Lung (tissue), 12 donors: Measurements from ENCODE around the gene ANP32B. TPM values are rescaled to one million over a fixed set of nuclear protein-coding genes. Genes with fewer than 3 reads are reported as not detected.

ENCODE experiments used
- ATAC-seq: fragments of 200-7000 bp; cut with Tn5 transposase; one replicate; pipeline ENCODE4 v1.9.1; 2020; ENCODE audit warnings: moderate number of reproducible peaks; ENCODE audit not compliant: insufficient read depth, low FRiP score
- DNase-seq, 3 donors: peaks; one replicate each; pipeline ENCODE4 v3.0.0-alpha.2; 2013 to 2017
- H3K27ac ChIP-seq, 2 donors: one replicate each; pipeline ENCODE4 v1.5.1; 2013; ENCODE audit warnings: mild to moderate bottlenecking in 2 of 2, moderate library complexity in 2 of 2, control low read depth in 1 of 2, inconsistent platforms in 1 of 2, low read depth in 1 of 2, low read length in 1 of 2
- H3K27me3 ChIP-seq, 3 donors: one replicate each; pipeline ENCODE4 v1.5.1; 2013; ENCODE audit warnings: low read length in 2 of 3; ENCODE audit not compliant: control insufficient read depth in 3 of 3, insufficient read depth in 3 of 3
- H3K36me3 ChIP-seq, 4 donors: one replicate each; pipeline ENCODE4 v1.5.1; 2013; ENCODE audit warnings: low read length in 4 of 4, mild to moderate bottlenecking in 1 of 4, moderate library complexity in 1 of 4; ENCODE audit not compliant: control insufficient read depth in 4 of 4, insufficient read depth in 4 of 4
- H3K4me1 ChIP-seq, 5 donors: one replicate each; pipeline ENCODE4 v1.5.1; 2013; ENCODE audit warnings: low read length in 5 of 5, mild to moderate bottlenecking in 2 of 5, moderate library complexity in 1 of 5; ENCODE audit not compliant: control insufficient read depth in 5 of 5, insufficient read depth in 5 of 5
- H3K4me3 ChIP-seq: one replicate; pipeline ENCODE4 v1.5.1; 2013; ENCODE audit warnings: mild to moderate bottlenecking, control low read depth, moderate library complexity
- H3K9ac ChIP-seq, 2 donors: one replicate each; pipeline ENCODE4 v1.5.1; 2013; ENCODE audit warnings: low read length in 2 of 2, control low read depth in 1 of 2; ENCODE audit not compliant: insufficient read depth in 1 of 2
- H3K9me3 ChIP-seq, 4 donors: one replicate each; pipeline ENCODE4 v1.5.1; 2013; ENCODE audit warnings: low read length in 3 of 4, mild to moderate bottlenecking in 1 of 4, moderate library complexity in 1 of 4; ENCODE audit not compliant: control insufficient read depth in 4 of 4, insufficient read depth in 3 of 4
- WGBS, 2 donors: extraction: QIAGEN DNeasy Blood & Tissue Kit; methylation state at CpG; one replicate each; pipeline ENCODE4 v1.1.7; 2013; 5-methylcytosine and 5-hydroxymethylcytosine counted together
- polyA plus RNA-seq, 2 donors: library from polyadenylated mRNA; stranded (reverse); fragments of 200-250 nt; gene quantifications; one replicate each; pipeline ENCODE4 v1.2.1, GENCODE V29; 2013
- total RNA-seq, 2 donors: library from RNA; depleted of rRNA in 1 of 2; stranded (reverse); fragments of >200 nt in 1 of 2; gene quantifications; one replicate each; pipeline ENCODE4 v1.2.1, GENCODE V29; 2014 to 2021
- TF ChIP-seq, protein P1 (sequence below): IDR thresholded peaks from 2 replicates; pipeline ENCODE4 v1.5.1; 2012; ENCODE audit warnings: mild to moderate bottlenecking; ENCODE audit errors: control extremely low read depth, extremely low read depth
- donor health status: control.
- donor health status: control.
- donor health status: Bipolar disorder and iron deficiency.
- donor health status: healthy.
- donor health status: DM: yes; HTN: yes; CAD: no.

Gene ANP32B
- total and polyA plus RNA-seq, 4 donors: 45.4 to 152 (median 103) TPM

GRCh38 chr9:97981846-97982682 lies 1.1 kb upstream of the ANP32B start:
- Histone ChIP-seq H3K4me3 (peak overlapping the region; percentile 42), H3K36me3 (no peaks in the 10 kb centered on the region), H3K9me3 (no peaks in the 10 kb centered on the region), H3K27me3 (no peaks in the 10 kb centered on the region), H3K27ac (peak overlapping the region; percentile 69 to 81), H3K4me1 (peaks cover 0 to 20% (median 10%) of the 10 kb centered on the region in 5 donors), H3K9ac (peak overlapping the region in 1 of 2 donors; percentile 44)
- WGBS, 2 donors: 41 to 47% methylated on average over 15 of the region's 15 CpGs
- ATAC-seq (no peak), DNase-seq (peak in 2 of 3 donors; percentile 7 to 15)
- TF ChIP-seq, protein P1, sequence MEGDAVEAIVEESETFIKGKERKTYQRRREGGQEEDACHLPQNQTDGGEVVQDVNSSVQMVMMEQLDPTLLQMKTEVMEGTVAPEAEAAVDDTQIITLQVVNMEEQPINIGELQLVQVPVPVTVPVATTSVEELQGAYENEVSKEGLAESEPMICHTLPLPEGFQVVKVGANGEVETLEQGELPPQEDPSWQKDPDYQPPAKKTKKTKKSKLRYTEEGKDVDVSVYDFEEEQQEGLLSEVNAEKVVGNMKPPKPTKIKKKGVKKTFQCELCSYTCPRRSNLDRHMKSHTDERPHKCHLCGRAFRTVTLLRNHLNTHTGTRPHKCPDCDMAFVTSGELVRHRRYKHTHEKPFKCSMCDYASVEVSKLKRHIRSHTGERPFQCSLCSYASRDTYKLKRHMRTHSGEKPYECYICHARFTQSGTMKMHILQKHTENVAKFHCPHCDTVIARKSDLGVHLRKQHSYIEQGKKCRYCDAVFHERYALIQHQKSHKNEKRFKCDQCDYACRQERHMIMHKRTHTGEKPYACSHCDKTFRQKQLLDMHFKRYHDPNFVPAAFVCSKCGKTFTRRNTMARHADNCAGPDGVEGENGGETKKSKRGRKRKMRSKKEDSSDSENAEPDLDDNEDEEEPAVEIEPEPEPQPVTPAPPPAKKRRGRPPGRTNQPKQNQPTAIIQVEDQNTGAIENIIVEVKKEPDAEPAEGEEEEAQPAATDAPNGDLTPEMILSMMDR: no peak

GRCh38 chr9:97983589-97984187 lies 547 bp downstream of the ANP32B start:
- WGBS, 2 donors: 0 to 1% methylated on average over 47 to 69 of the region's 70 CpGs
- peak in 2 of 3 donors; percentile 70 to 74 for DNase-seq
- ATAC-seq: peak; percentile 24
- TF ChIP-seq, protein P1: no peak
- H3K27ac ChIP-seq: peak overlapping the region; percentile 99
- peak overlapping the region in 1 of 2 donors; percentile 88 for H3K9ac ChIP-seq
- H3K4me1 ChIP-seq: peaks cover 3 to 20% (median 14%) of the 10 kb centered on the region in 5 donors
- H3K27me3 ChIP-seq: no peaks in the 10 kb centered on the region
- H3K4me3 ChIP-seq: peak overlapping the region; percentile 98
- H3K9me3 ChIP-seq: no peaks in the 10 kb centered on the region
- no peaks in the 10 kb centered on the region for H3K36me3 ChIP-seq

- H3K27me3 ChIP-seq: no peaks in the 10 kb centered on the region
- peaks cover 3 to 20% (median 14%) of the 10 kb centered on the region in 5 donors for H3K4me1 ChIP-seq
- ATAC-seq: peak; percentile 55
- no peaks in the 10 kb centered on the region for H3K9me3 ChIP-seq
- peak overlapping the region in 1 of 2 donors; percentile 57 for H3K9ac ChIP-seq
- WGBS, 2 donors: 0 to 1% methylated on average over 64 to 116 of the region's 116 CpGs
- TF ChIP-seq, protein P1: no peak
- H3K4me3 ChIP-seq: peak overlapping the region; percentile 98
- DNase-seq: peak; percentile 76 to 85 (median 81)
- H3K27ac ChIP-seq: peak overlapping the region; percentile 99
- H3K36me3 ChIP-seq: no peaks in the 10 kb centered on the region
Measured at GRCh38 chr9:97984188-97985057, 1.3 kb downstream of the ANP32B start.
